ENCODE results near the gene NRDE2. TPM values are rescaled to one million over a fixed set of nuclear protein-coding genes. Genes with fewer than 3 reads are reported as not detected.
A peak's percentile ranks its signal among the peaks of the same experiment; 100 is the strongest.

NRDE2 gene
- total RNA-seq, 1 experiment from 2014 or later = 20.1 TPM

- H3K4me1 ChIP-seq (ENCODE audit: control insufficient read depth in 1 of 2, insufficient read depth in 2 of 2, low read length in 2 of 2) = peaks cover 7 to 10% of the 10 kb centered on the region in 2 experiments
- TF ChIP-seq SIN3A (IDR thresholded peaks at IDR 0.05; ENCODE audit: low read depth) (no peak), EZH2 (IDR thresholded peaks at IDR 0.05) (no peak), POLR2A (IDR thresholded peaks at IDR 0.05; ENCODE audit: borderline replicate concordance, extremely low read depth, insufficient read depth, insufficient read length) (no peak), MAX (IDR thresholded peaks at IDR 0.05) (no peak), TCF7L2 (IDR thresholded peaks at IDR 0.05; ENCODE audit: borderline replicate concordance, extremely low read depth, insufficient read depth, insufficient read length) (no peak), FOSL1 (IDR thresholded peaks at IDR 0.05; ENCODE audit: low read depth) (peak; percentile 43; the same call in 1 of the 2 replicates), ATF3 (IDR thresholded peaks at IDR 0.05) (no peak), CEBPB (IDR thresholded peaks at IDR 0.05; ENCODE audit: low read depth) (no peak), ZBTB33 (IDR thresholded peaks at IDR 0.05; ENCODE audit: extremely low read depth, insufficient replicate concordance, low read length) (no peak), ZNF274 (IDR thresholded peaks at IDR 0.05; ENCODE audit: low read depth, low read length) (no peak), CTCF (IDR thresholded peaks at IDR 0.05 in 2 of 3, conservative IDR thresholded peaks at IDR 0.05 in 1 of 3; ENCODE audit: borderline replicate concordance in 1 of 3, insufficient read depth in 1 of 3, low read depth in 2 of 3, low read length in 2 of 3) (no peak), JUND (IDR thresholded peaks at IDR 0.05) (peak; percentile 41; the same call in 1 of the 2 replicates)
- no peaks in the 10 kb centered on the region for H3K36me3 ChIP-seq (ENCODE audit: control insufficient read depth in 1 of 2, insufficient read depth in 2 of 2, low read length in 2 of 2)
- ChIA-PET POLR2A (interaction anchor here (1.0 kb wide), 1 partner anchor 14 kb away, joined by 3 read pairs; no protein-coding TSS in a partner anchor), CTCF (no interaction called here), RAD21 (ENCODE audit: low non-redundant PET in 1 of 2, low total read pairs in 2 of 2, uncharacterized antibody in 2 of 2, unreplicated experiment in 2 of 2) (no interaction called here)
- H3K79me2 ChIP-seq (ENCODE audit: insufficient read depth, low read length) = no peaks in the 10 kb centered on the region
- no peak overlapping the region for H3K9ac ChIP-seq (ENCODE audit: low read length)
- no peaks in the 10 kb centered on the region for H3K9me2 ChIP-seq (ENCODE audit: insufficient read depth)
- BruUV-seq (replicated peaks) = no TSS peak
- ATAC-seq = peak; percentile 47; the same call in 1 of the 2 replicates
- no peaks in the 10 kb centered on the region for H3K27me3 ChIP-seq (ENCODE audit: insufficient read depth, low read length)
- intact Hi-C loops (cut with micrococcal nuclease) = no loop called here
- H3K9me3 ChIP-seq (ENCODE audit: control insufficient read depth in 1 of 2, insufficient read depth in 1 of 2, low read depth in 1 of 2, low read length in 2 of 2) = no peaks in the 10 kb centered on the region
- H4K20me1 ChIP-seq (ENCODE audit: insufficient read depth) = no peaks in the 10 kb centered on the region
- no peak overlapping the region for H3K27ac ChIP-seq (ENCODE audit: low read depth, low read length)
- H3K4me2 ChIP-seq (ENCODE audit: low read length) = peak overlapping the region; percentile 25; the same call in 1 of the 2 replicates
- H2AFZ ChIP-seq (ENCODE audit: low read depth, low read length, poor library complexity, severe bottlenecking) = peak overlapping the region; percentile 61
- no peak for DNase-seq (ENCODE audit: low read depth, low spot score)
- H3K4me3 ChIP-seq (replicated peaks in 1 of 2; ENCODE audit: low read depth in 1 of 2, low read length in 2 of 2) = no peak overlapping the region
These were observed 24.1 kb upstream of the NRDE2 start for GRCh38 chr14:90355540-90356518.
